ENCODE data around the gene SLC13A1.
"Not testable (repeated sequence)": the region's sequence is repeated elsewhere in the genome, so short reads cannot be mapped to it uniquely, and the experiment has no call there.

SLC13A1 gene

DNA sequence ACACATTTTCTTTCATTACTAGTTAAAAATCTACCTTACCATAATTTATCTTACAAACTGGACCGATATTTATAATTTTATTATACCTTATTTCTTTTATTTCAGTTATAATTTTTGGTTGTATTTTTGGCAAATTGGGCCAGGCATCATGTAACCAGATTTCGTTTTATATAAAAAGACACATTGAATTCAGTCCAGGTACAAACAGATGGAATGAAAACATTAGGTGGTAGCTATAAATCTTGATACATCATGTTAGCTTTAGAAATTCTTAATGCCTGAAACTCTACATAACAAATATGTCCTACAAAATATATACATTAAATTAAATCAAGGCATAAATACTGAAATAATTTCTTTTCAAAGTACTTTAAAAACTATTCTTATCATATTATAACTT is 73.1 kb downstream of the SLC13A1 start:
- Histone ChIP-seq H3K4me1 (ENCODE audit: insufficient read depth, low read length) (no peaks in the 10 kb centered on the region), H3K36me3 (ENCODE audit: insufficient read depth, low read length) (no peaks in the 10 kb centered on the region), H3K9me3 (ENCODE audit: control insufficient read depth, insufficient read depth, low read length) (no peaks in the 10 kb centered on the region), H3K9ac (ENCODE audit: low read depth, low read length) (no peak overlapping the region)

DNA sequence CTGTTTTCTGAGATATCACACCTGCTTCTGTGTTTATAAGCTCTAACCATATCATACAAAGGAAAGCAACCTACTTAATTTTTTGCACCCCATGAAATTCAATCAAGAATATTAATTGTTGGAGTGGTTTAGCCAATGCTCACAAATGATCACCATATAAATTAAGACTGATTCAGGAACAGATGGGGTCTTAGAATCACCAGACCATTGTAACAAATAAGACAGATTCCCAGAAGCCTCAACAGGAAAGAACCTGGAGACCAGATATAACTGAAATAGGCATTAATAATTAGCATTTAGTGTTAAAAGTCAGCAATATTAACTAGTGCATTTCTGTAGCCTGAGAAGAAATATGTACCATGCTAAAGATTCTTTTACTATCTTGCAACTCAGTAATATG is 73.6 kb downstream of the SLC13A1 start:
- Histone ChIP-seq H3K9ac (ENCODE audit: low read depth, low read length) (no peak overlapping the region), H3K4me1 (ENCODE audit: insufficient read depth, low read length) (no peaks in the 10 kb centered on the region), H3K9me3 (ENCODE audit: control insufficient read depth, insufficient read depth, low read length) (no peaks in the 10 kb centered on the region), H3K36me3 (ENCODE audit: insufficient read depth, low read length) (no peaks in the 10 kb centered on the region)

GRCh38 chr7:123125231-123125630 is 74.5 kb downstream of the SLC13A1 start:
- Histone ChIP-seq H3K36me3 (ENCODE audit: insufficient read depth, low read length) (no peaks in the 10 kb centered on the region), H3K9me3 (ENCODE audit: control insufficient read depth, insufficient read depth, low read length) (no peaks in the 10 kb centered on the region), H3K9ac (ENCODE audit: low read depth, low read length) (no peak overlapping the region), H3K4me1 (ENCODE audit: insufficient read depth, low read length) (no peaks in the 10 kb centered on the region)

GRCh38 chr7:123122916-123123315 is 76.9 kb downstream of the SLC13A1 start:
- Histone ChIP-seq H3K9ac (ENCODE audit: low read depth, low read length) (no peak overlapping the region), H3K4me1 (ENCODE audit: insufficient read depth, low read length) (peaks cover 5% of the 10 kb centered on the region; the same call in 1 of the 2 replicates), H3K9me3 (ENCODE audit: control insufficient read depth, insufficient read depth, low read length) (no peaks in the 10 kb centered on the region), H3K36me3 (ENCODE audit: insufficient read depth, low read length) (no peaks in the 10 kb centered on the region)

DNA sequence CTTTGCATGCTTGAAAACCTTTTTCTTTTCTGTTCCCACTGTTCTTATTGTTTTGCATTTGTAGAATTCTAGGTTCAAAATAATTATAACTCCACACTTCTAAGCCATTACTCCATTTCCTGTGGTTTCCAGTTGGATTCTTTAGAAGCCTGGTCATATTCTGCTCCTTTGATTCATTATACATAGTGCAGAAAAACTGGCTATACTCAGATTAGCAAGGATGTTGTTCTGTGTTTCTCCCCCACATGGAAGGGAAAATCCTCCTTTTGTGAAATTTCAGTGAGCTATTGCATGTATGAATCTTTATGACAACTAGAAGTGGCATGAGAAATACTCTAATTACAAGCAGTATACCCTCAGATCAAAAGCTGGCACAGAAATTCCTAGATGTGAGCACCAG is 79.5 kb downstream of the SLC13A1 start:
- no peak overlapping the region for H3K9ac ChIP-seq (ENCODE audit: low read depth, low read length)
- H3K36me3 ChIP-seq (ENCODE audit: insufficient read depth, low read length), result no peaks in the 10 kb centered on the region
- H3K4me1 ChIP-seq (ENCODE audit: insufficient read depth, low read length), result peaks cover 11% of the 10 kb centered on the region; the same call in 1 of the 2 replicates
- H3K9me3 ChIP-seq (ENCODE audit: control insufficient read depth, insufficient read depth, low read length), result no peaks in the 10 kb centered on the region

DNA sequence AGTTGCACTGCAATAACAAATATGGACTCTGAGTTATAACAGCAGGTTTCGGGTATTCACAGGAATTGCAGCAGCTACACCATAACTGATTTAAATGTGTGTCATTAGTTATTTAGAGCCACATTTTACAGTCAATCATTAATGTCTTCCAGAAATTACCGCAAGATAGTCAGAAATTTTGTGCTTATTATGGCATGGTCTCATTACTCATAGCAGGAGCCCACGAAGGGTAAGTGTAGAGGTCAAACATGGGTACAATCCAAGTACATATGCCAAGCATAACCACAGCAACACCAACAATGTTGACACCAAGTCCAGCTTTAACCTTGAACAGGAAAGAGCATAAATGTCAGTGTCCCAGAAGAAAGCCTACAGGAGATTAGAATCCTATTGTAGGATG is 84.4 kb downstream of the SLC13A1 start:
- no peak overlapping the region for H3K9ac ChIP-seq (ENCODE audit: low read depth, low read length)
- peaks cover 11% of the 10 kb centered on the region; the same call in 1 of the 2 replicates for H3K4me1 ChIP-seq (ENCODE audit: insufficient read depth, low read length)
- no peaks in the 10 kb centered on the region for H3K9me3 ChIP-seq (ENCODE audit: control insufficient read depth, insufficient read depth, low read length)
- no peaks in the 10 kb centered on the region for H3K36me3 ChIP-seq (ENCODE audit: insufficient read depth, low read length)

DNA sequence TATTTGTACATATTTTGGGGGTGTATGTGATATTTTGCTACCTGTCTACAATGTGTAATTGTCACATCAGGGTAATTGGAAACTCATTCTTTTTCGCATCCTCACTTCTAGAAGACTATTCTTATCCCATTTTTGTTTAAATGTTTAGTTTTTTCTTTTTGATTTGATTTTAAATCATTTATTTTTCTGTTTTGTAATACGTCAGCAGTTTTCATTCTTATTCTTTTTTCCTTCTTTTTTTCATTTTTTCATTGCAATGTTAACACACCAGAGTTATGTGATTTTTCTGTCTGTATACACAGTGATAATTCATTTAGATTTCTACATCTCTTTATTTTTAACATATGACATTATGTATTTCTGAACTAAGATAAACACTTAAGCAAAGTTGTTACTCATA is 85.5 kb downstream of the SLC13A1 start:
- Histone ChIP-seq H3K9ac (ENCODE audit: low read depth, low read length) (no peak overlapping the region), H3K4me1 (ENCODE audit: insufficient read depth, low read length) (peaks cover 11% of the 10 kb centered on the region; the same call in 1 of the 2 replicates), H3K9me3 (ENCODE audit: control insufficient read depth, insufficient read depth, low read length) (no peaks in the 10 kb centered on the region), H3K36me3 (ENCODE audit: insufficient read depth, low read length) (no peaks in the 10 kb centered on the region)

GRCh38 chr7:123112833-123113232 is 86.9 kb downstream of the SLC13A1 start:
- Histone ChIP-seq H3K9ac (ENCODE audit: low read depth, low read length) (no peak overlapping the region), H3K9me3 (ENCODE audit: control insufficient read depth, insufficient read depth, low read length) (no peaks in the 10 kb centered on the region), H3K36me3 (ENCODE audit: insufficient read depth, low read length) (no peaks in the 10 kb centered on the region), H3K4me1 (ENCODE audit: insufficient read depth, low read length) (peaks cover 7% of the 10 kb centered on the region; the same call in 1 of the 2 replicates)

DNA sequence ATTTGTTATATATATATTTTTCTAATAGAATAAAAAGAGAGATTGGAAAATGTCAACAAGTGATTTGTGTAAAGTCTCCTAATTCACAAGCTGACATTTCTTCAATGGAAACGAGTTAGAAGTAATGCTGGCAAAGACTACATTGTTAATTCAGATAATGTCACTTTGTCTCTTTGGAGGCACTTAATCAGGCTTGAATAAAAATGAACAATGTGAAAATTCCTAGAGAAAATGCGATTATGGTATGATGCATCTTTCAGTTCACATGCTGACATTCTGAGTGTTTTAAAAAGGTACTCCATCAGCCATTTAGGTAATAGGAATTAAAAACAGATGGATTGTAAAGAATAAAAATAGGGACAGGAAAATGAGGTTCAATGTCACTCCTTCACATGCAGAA is 100.1 kb downstream of the SLC13A1 start:
- H3K4me1 ChIP-seq (ENCODE audit: insufficient read depth, low read length), result no peaks in the 10 kb centered on the region

DNA sequence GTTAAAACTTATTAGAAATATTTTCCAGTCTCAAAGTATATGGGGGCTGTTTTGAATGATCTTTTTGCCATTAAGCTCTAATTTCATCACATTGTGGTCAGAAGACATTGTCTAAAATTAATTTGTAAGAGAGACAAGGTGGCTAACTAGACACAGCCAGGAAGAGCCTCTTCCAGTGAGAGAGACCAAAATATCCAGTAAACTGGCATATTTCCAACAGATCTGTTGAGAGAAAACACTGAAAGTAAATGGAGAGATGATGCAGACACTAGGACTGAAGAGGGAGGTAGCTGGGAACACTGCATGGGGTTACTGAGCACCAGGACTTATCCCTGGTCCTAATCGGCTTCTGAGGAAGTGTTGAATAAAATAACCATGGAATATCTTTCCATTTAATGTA is 102.8 kb downstream of the SLC13A1 start:
- Histone ChIP-seq H3K36me3 (ENCODE audit: insufficient read depth, low read length) (no peaks in the 10 kb centered on the region), H3K9ac (ENCODE audit: low read depth, low read length) (no peak overlapping the region), H3K9me3 (ENCODE audit: control insufficient read depth, insufficient read depth, low read length) (no peaks in the 10 kb centered on the region)

More for the DNA sequence above, 100.1 kb downstream of the SLC13A1 start:
- H3K9me3 ChIP-seq (ENCODE audit: control insufficient read depth, insufficient read depth, low read length), result no peaks in the 10 kb centered on the region
- H3K36me3 ChIP-seq (ENCODE audit: insufficient read depth, low read length), result no peaks in the 10 kb centered on the region
- H3K9ac ChIP-seq (ENCODE audit: low read depth, low read length), result no peak overlapping the region

DNA sequence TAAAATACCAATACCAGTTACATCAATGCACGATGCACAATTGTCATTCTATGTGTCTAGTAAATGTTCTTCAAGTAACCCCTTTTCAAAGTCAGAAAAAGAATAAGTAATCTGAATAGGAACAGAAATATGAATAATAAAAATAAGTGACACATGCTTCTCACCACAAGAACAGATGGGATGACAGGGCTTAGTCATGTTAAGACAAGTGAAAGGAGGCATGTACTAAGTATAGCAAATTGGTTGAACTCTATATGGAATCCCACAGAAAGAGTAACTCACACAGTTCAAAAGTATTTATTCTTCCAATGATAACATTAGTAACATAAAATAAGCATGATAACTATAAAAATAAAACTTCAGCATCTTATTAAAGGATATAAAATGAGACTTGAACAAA is 103.3 kb downstream of the SLC13A1 start:
- no peaks in the 10 kb centered on the region for H3K36me3 ChIP-seq (ENCODE audit: insufficient read depth, low read length)
- H3K9ac ChIP-seq (ENCODE audit: low read depth, low read length), result no peak overlapping the region
- no peaks in the 10 kb centered on the region for H3K4me1 ChIP-seq (ENCODE audit: insufficient read depth, low read length)
- no peaks in the 10 kb centered on the region for H3K9me3 ChIP-seq (ENCODE audit: control insufficient read depth, insufficient read depth, low read length)

More for the DNA sequence above, 102.8 kb downstream of the SLC13A1 start:
- no peaks in the 10 kb centered on the region for H3K4me1 ChIP-seq (ENCODE audit: insufficient read depth, low read length)

GRCh38 chr7:123090456-123090855 is 109.3 kb downstream of the SLC13A1 start:
- H3K36me3 ChIP-seq (ENCODE audit: insufficient read depth, low read length), result no peaks in the 10 kb centered on the region
- no peak overlapping the region for H3K9ac ChIP-seq (ENCODE audit: low read depth, low read length)
- H3K4me1 ChIP-seq (ENCODE audit: insufficient read depth, low read length), result no peaks in the 10 kb centered on the region
- no peaks in the 10 kb centered on the region for H3K9me3 ChIP-seq (ENCODE audit: control insufficient read depth, insufficient read depth, low read length)

- H3K9ac ChIP-seq (ENCODE audit: low read depth, low read length); H3K36me3 ChIP-seq (ENCODE audit: insufficient read depth, low read length); H3K4me1 ChIP-seq (ENCODE audit: insufficient read depth, low read length); H3K9me3 ChIP-seq (ENCODE audit: control insufficient read depth, insufficient read depth, low read length): not testable (repeated sequence)
Observed at GRCh38 chr7:123086910-123087309, 112.9 kb downstream of the SLC13A1 start.

GRCh38 chr7:123084861-123085260 is 114.9 kb downstream of the SLC13A1 start:
- H3K36me3 ChIP-seq (ENCODE audit: insufficient read depth, low read length); H3K9ac ChIP-seq (ENCODE audit: low read depth, low read length); H3K9me3 ChIP-seq (ENCODE audit: control insufficient read depth, insufficient read depth, low read length): not testable (repeated sequence)

DNA sequence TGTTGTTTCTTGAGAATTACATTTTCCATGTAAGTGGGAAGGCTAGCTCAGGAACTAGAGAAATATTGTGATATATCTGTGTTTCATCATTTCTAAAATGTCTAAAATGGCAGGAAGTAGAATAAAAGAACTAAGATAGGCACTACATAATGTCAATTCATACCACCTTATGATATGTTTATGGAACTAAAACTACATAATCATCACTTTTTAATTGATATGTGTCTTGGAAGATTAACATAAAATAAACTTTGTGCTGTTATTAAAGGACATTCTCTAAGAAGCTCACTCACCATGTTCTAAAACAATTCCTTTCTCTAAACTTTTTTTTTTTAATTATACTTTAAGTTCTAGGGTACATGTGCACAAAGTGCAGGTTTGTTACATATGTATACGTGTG is 120.7 kb downstream of the SLC13A1 start:
- H3K4me1 ChIP-seq (ENCODE audit: insufficient read depth, low read length), result no peaks in the 10 kb centered on the region
- H3K9ac ChIP-seq (ENCODE audit: low read depth, low read length), result no peak overlapping the region
- no peaks in the 10 kb centered on the region for H3K36me3 ChIP-seq (ENCODE audit: insufficient read depth, low read length)
- no peaks in the 10 kb centered on the region for H3K9me3 ChIP-seq (ENCODE audit: control insufficient read depth, insufficient read depth, low read length)

More at GRCh38 chr7:123084861-123085260, 114.9 kb downstream of the SLC13A1 start:
- not testable (repeated sequence) for H3K4me1 ChIP-seq (ENCODE audit: insufficient read depth, low read length)
